NB4 (cell line): ENCODE results near the gene PRPF6.
"Not testable (repeated sequence)": the region's sequence is repeated elsewhere in the genome, so short reads cannot be mapped to it uniquely, and the experiment has no call there.

Experiments
- DNase-seq: peaks from one replicate; pipeline ENCODE4 v3.0.0; 2010; ENCODE audit warnings: low read depth
- H3K4me3 ChIP-seq: one replicate; pipeline ENCODE4 v1.5.1; 2011; ENCODE audit warnings: mild to moderate bottlenecking, low read depth, low read length, moderate library complexity
- CTCF ChIP-seq: IDR thresholded peaks from one replicate; pipeline ENCODE4 v1.5.1; 2012; ENCODE audit warnings: low read depth, low read length
- MAX ChIP-seq: IDR thresholded peaks from 2 replicates; pipeline ENCODE4 v1.6.1; 2011; ENCODE audit warnings: low read depth, low read length
- MYC ChIP-seq: IDR thresholded peaks from 2 replicates; pipeline ENCODE4 v1.6.1; 2011; ENCODE audit warnings: low read depth, low read length
- POLR2A ChIP-seq: IDR thresholded peaks from 2 replicates; pipeline ENCODE4 v1.6.1; 2011; ENCODE audit warnings: mild to moderate bottlenecking; ENCODE audit not compliant: insufficient read length; ENCODE audit errors: extremely low read depth

Gene PRPF6

GRCh38 chr20:63974402-63975200 is 6.3 kb upstream of the PRPF6 start:
- DNase-seq: no peak
- no peak for TF ChIP-seq MAX
- TF ChIP-seq MYC: no peak
- no peak for TF ChIP-seq POLR2A
- TF ChIP-seq CTCF: no peak
- H3K4me3 ChIP-seq: no peak overlapping the region

GRCh38 chr20:63976511-63976910 is 4.4 kb upstream of the PRPF6 start:
- DNase-seq, H3K4me3 ChIP-seq: not testable (repeated sequence)

GRCh38 chr20:63976980-63977738 is 3.8 kb upstream of the PRPF6 start:
- peak overlapping the region; percentile 35 for H3K4me3 ChIP-seq
- DNase-seq: no peak
- 0 out of 2 replicates have a peak, but pooled peaks have one; percentile 55 for TF ChIP-seq MYC
- peak; percentile 16; the same call in 1 of the 2 replicates for TF ChIP-seq MAX
- TF ChIP-seq POLR2A: no peak
- TF ChIP-seq CTCF: no peak

- peak overlapping the region; percentile 48 for H3K4me3 ChIP-seq
- TF ChIP-seq CTCF (no peak), MYC (peak; percentile 87), MAX (peak; percentile 90), POLR2A (no peak)
- peak; percentile 96 for DNase-seq
Measured at GRCh38 chr20:63977739-63978276, 3.1 kb upstream of the PRPF6 start.

- TF ChIP-seq MAX (peak; percentile 7; the same call in 1 of the 2 replicates), MYC (peak; percentile 51; the same call in 1 of the 2 replicates), POLR2A (peak; percentile 46), CTCF (no peak)
- H3K4me3 ChIP-seq: peak overlapping the region; percentile 48
- peak; percentile 92 for DNase-seq
Measured at GRCh38 chr20:63978319-63979228, 2.4 kb upstream of the PRPF6 start.
